Camera-type eye (tissue), 1 donor: Measurements from ENCODE around the gene ZC3H12C. TPM values are rescaled to one million over a fixed set of nuclear protein-coding genes. Genes with fewer than 3 reads are reported as not detected.

Experiments
- total RNA-seq: library from RNA; depleted of rRNA; stranded (reverse); fragments of >200 nt; gene quantifications from one replicate; pipeline ENCODE4 v1.2.3, GENCODE V29; 2014

ZC3H12C gene
- 35.1 TPM for total RNA-seq

DNA sequence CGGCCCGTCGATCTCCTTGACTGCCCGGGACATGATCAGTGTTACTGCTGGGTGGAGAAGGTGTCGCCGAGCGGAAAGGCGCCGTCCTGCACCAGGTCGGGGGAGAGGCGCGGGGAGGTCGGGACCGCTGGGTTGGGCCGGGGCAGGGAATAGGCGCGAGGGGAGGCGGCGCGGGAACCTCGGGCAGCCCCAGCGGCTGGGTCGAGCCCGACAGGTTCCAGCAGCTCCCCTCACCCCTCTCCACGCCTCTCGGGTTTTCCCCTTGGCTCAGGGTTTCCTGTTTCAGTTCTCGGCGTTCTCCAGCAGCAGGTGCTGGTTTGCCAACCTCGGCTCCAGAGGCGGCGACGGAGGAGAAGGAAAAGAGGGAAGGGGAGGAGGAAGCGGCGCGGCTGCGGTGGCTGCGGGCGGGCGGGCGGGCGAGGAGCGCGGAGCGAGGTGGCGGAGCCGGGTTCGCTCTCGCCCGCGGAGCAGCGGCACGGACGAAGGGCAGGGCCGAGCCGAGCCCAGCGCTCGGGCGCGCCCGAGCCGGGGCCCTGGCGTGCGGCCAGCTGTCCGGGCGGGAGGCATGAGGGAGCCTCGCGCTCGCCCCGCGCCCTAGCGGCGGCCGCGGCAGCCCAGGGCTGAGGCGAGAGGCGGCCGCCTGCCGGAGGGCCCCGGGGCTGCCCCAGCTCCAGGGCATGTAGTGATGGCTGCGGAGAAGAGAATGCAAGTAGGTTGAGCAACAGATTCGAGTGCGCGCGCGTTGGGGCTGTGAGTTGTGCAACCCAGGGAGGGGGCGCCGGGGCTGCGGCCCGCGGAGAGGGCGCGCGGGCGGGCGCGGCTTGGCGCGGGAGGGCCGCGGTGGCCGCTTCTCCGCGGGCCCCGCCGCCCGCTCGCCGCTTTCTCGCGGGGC lies at the start of gene ZC3H12C:
Gene ZC3H12C, plus strand, starts transcription at position 878 of the 892 bp plus-strand sequence. CDS start 20 bp downstream, outside the sequence.

Other genes with a start within 250 kb of the ZC3H12C start
- 105 TPM for gene RDX, start 203.2 kb downstream of the ZC3H12C start, total RNA-seq